ENCODE measurements around the gene CASP2. TPM values are rescaled to one million over a fixed set of nuclear protein-coding genes. Genes with fewer than 3 reads are reported as not detected.

Gene CASP2
- total and polyA plus RNA-seq, 11 donors = 5.4 to 18.3 (median 11.8) TPM

GRCh38 chr7:143305423-143306070 lies 17.4 kb downstream of the CASP2 start:
- 42 to 56% (median 50%) methylated on average over 10 of the region's 10 CpGs for WGBS, 4 donors

GRCh38 chr7:143308632-143309031 lies 20.5 kb downstream of the CASP2 start:
- intact Hi-C loops (cut with DNase I) = loop anchor here in 6 of 10 donors (5.0 to 10.0 kb wide), 4 partner anchors 46 to 106 kb away; partner anchors contain the start of genes GSTK1 (in 1 of the 6) and ZYX (in 1 of the 6)
- no peak for TF ChIP-seq CTCF (IDR thresholded peaks at IDR 0.05)
- no peak for TF ChIP-seq POLR2A (IDR thresholded peaks at IDR 0.05)
- DNase-seq (no peak), ATAC-seq (peak in 1 of 4 donors; percentile 27)
- no peak overlapping the region for H3K27ac ChIP-seq
- peaks cover 0 to 19% (median 0%) of the 10 kb centered on the region in 12 donors for H3K4me1 ChIP-seq
- 86 to 89% (median 88%) methylated on average over 2 of the region's 2 CpGs for WGBS, 4 donors
- no peak overlapping the region for H3K4me3 ChIP-seq
- H3K9me3 ChIP-seq = no peaks in the 10 kb centered on the region
- no peaks in the 10 kb centered on the region for H3K27me3 ChIP-seq
- H3K36me3 ChIP-seq = peaks cover 0 to 53% (median 43%) of the 10 kb centered on the region in 9 donors

More at GRCh38 chr7:143305423-143306070, 17.4 kb downstream of the CASP2 start:
- Histone ChIP-seq H3K4me1 (peaks cover 0 to 31% (median 0%) of the 10 kb centered on the region in 12 donors), H3K4me3 (no peak overlapping the region), H3K27me3 (no peaks in the 10 kb centered on the region), H3K27ac (no peak overlapping the region), H3K36me3 (peaks cover 0 to 83% (median 74%) of the 10 kb centered on the region in 9 donors), H3K9me3 (no peaks in the 10 kb centered on the region)
- ATAC-seq (peak in 3 of 4 donors; percentile 86 to 93 (median 89)), DNase-seq (peak; percentile 64 to 83 (median 70))
- peak; percentile 71 to 87 (median 80) for TF ChIP-seq CTCF (IDR thresholded peaks at IDR 0.05)
- no peak for TF ChIP-seq POLR2A (IDR thresholded peaks at IDR 0.05)
- intact Hi-C loops (cut with DNase I) = loop anchor here (1.0 to 10.0 kb wide), 7 partner anchors 43 to 109 kb away; partner anchors contain the start of genes GSTK1 (in 1 of the 10) and ZYX (in 1 of the 10)

GRCh38 chr7:143314127-143314526 lies 26.0 kb downstream of the CASP2 start:
- intact Hi-C loops (cut with DNase I) = loop anchor here in 1 of 10 donors (10.0 kb wide), 1 partner anchor 101 kb away; no protein-coding TSS in a partner anchor
- H3K4me3 ChIP-seq = no peak overlapping the region
- ATAC-seq (no peak), DNase-seq (no peak)
- no peaks in the 10 kb centered on the region for H3K27me3 ChIP-seq
- TF ChIP-seq POLR2A (IDR thresholded peaks at IDR 0.05) (no peak), CTCF (IDR thresholded peaks at IDR 0.05) (no peak)
- peaks cover 0 to 4% (median 0%) of the 10 kb centered on the region in 9 donors for H3K36me3 ChIP-seq
- peaks cover 0 to 24% (median 0%) of the 10 kb centered on the region in 12 donors for H3K4me1 ChIP-seq
- no peak overlapping the region for H3K27ac ChIP-seq
- no peaks in the 10 kb centered on the region for H3K9me3 ChIP-seq

GRCh38 chr7:143315776-143316175 lies 27.6 kb downstream of the CASP2 start, which contains the start of gene CLCN1:
TSS of gene CLCN1 (plus strand) at chr7:143316111. CDS start at chr7:143316213, 102 bp downstream.
- no peak within 1 kb of the TSS for H3K27ac ChIP-seq
- DNase-seq = no peak
- H3K4me1 ChIP-seq = peaks cover 0 to 16% (median 0%) of the 10 kb centered on the region in 12 donors
- WGBS, 4 donors = 51 to 71% (median 62%) methylated on average over 5 of the region's 5 CpGs
- ATAC-seq = peak in 1 of 4 donors; percentile 10
- H3K27me3 ChIP-seq = no peaks in the 10 kb centered on the region
- no peak within 1 kb of the TSS for H3K4me3 ChIP-seq
- TF ChIP-seq POLR2A (IDR thresholded peaks at IDR 0.05) (no peak), CTCF (IDR thresholded peaks at IDR 0.05) (no peak)
- no peaks in the 10 kb centered on the region for H3K36me3 ChIP-seq
- H3K9me3 ChIP-seq = no peaks in the 10 kb centered on the region
- intact Hi-C loops (cut with DNase I) = loop anchor here in 2 of 10 donors (5.0 to 10.0 kb wide), 2 partner anchors 47 to 99 kb away; partner anchors contain the start of gene FAM131B (in 1 of the 2)

Data from heart left ventricle (tissue), 16 donors.